ENCODE data around the gene ICOS. TPM values are rescaled to one million over a fixed set of nuclear protein-coding genes. Genes with fewer than 3 reads are reported as not detected.

Gene ICOS
- total and polyA plus RNA-seq, 2 donors (not counting 3 experiments of a cell fraction or from before 2014, with no cell fraction given) = not detected

- no peak for DNase-seq (ENCODE audit: low read depth, low spot score)
Observed at GRCh38 chr2:203908797-203909185, 27.8 kb upstream of the ICOS start.

GRCh38 chr2:203909261-203909967 lies 27.1 kb upstream of the ICOS start:
- H3K27me3 ChIP-seq (ENCODE audit: control insufficient read depth in 2 of 2, insufficient read depth in 2 of 2, low read length in 2 of 2) = no peaks in the 10 kb centered on the region
- H3K4me1 ChIP-seq (ENCODE audit: control insufficient read depth, extremely low read depth, insufficient read depth, low read length) = peaks cover 8% of the 10 kb centered on the region
- CTCF ChIA-PET = interaction anchor here (0.5 to 2.4 kb wide), 39 partner anchors 9 to 1337 kb away, joined by 3 to 50 read pairs (median 3); partner anchors contain the start of gene ICA1L
- no peaks in the 10 kb centered on the region for H3K9me3 ChIP-seq (replicated peaks; ENCODE audit: control insufficient read depth, insufficient read depth, low read length)
- DNase-seq (ENCODE audit: low read depth, low spot score) (peak; percentile 74), FAIRE-seq (peak; percentile 82)
- H3K9me1 ChIP-seq (replicated peaks; ENCODE audit: control insufficient read depth, extremely low read depth, insufficient read depth, low read length) = no peaks in the 10 kb centered on the region
- H3K4me3 ChIP-seq (replicated peaks in 1 of 3; ENCODE audit: insufficient read depth in 1 of 3, low read depth in 1 of 3, low read length in 3 of 3) = peak overlapping the region in 1 of 3 experiments; percentile 47
- intact Hi-C loops (cut with micrococcal nuclease) (loop anchor here (1.0 to 5.0 kb wide), 7 partner anchors 94 to 1335 kb away; partner anchors contain the start of gene ICA1L), dilution Hi-C loops (cut with MboI; ENCODE audit: extremely low pct_ligation_motif_present, low sequenced_read_pairs) (no loop called here)
- H2AFZ ChIP-seq (ENCODE audit: low read depth, low read length) = peak overlapping the region; percentile 44
- H3K79me2 ChIP-seq (ENCODE audit: control insufficient read depth, insufficient read depth, low read length) = no peaks in the 10 kb centered on the region
- no peak overlapping the region for H3K27ac ChIP-seq (ENCODE audit: insufficient read depth, low read depth, low read length)
- peak overlapping the region; percentile 62 for H3K4me2 ChIP-seq (ENCODE audit: insufficient read depth, low read length)
- H3K9ac ChIP-seq (replicated peaks; ENCODE audit: extremely low read depth, insufficient read depth, low read length) = no peak overlapping the region
- POLR2A ChIA-PET = interaction anchor here (0.5 to 0.6 kb wide), 2 partner anchors 375 to 1098 kb away, joined by 3 to 5 read pairs; no protein-coding TSS in a partner anchor
- no peaks in the 10 kb centered on the region for H4K20me1 ChIP-seq (replicated peaks; ENCODE audit: control insufficient read depth, extremely low read depth, insufficient read depth, low read length)
- BruUV-seq (replicated peaks) = no TSS peak
- TF ChIP-seq FOS (IDR thresholded peaks at IDR 0.05; ENCODE audit: borderline replicate concordance, insufficient read depth, low read length) = no peak
- TF ChIP-seq POLR2A (IDR thresholded peaks at IDR 0.05; ENCODE audit: low read depth, low read length) = no peak
- no peak for TF ChIP-seq POLR2AphosphoS5 (IDR thresholded peaks at IDR 0.05; ENCODE audit: insufficient read depth, low read depth, low read length)
- TF ChIP-seq GATA2 (IDR thresholded peaks at IDR 0.05; ENCODE audit: insufficient read depth, insufficient read length, low read depth, low read length) = no peak
- peak; percentile 57 to 59 for TF ChIP-seq CTCF (IDR thresholded peaks at IDR 0.05; ENCODE audit: extremely low read depth in 1 of 2, insufficient read depth in 1 of 2, low read depth in 1 of 2, low read length in 2 of 2)
- TF ChIP-seq, protein P1, sequence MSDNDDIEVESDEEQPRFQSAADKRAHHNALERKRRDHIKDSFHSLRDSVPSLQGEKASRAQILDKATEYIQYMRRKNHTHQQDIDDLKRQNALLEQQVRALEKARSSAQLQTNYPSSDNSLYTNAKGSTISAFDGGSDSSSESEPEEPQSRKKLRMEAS (IDR thresholded peaks at IDR 0.05; ENCODE audit: insufficient read depth, insufficient read length) = no peak
- TF ChIP-seq JUN (IDR thresholded peaks at IDR 0.05; ENCODE audit: borderline replicate concordance, insufficient read depth, insufficient read length, low read depth) = no peak
- no peak for TF ChIP-seq MYC (IDR thresholded peaks at IDR 0.05; ENCODE audit: low read depth, low read length)
- TF ChIP-seq EZH2 (IDR thresholded peaks at IDR 0.05; ENCODE audit: borderline replicate concordance, low read depth, low read length, severe bottlenecking) = no peak
- no peaks in the 10 kb centered on the region for H3K36me3 ChIP-seq (ENCODE audit: control insufficient read depth in 2 of 2, extremely low read depth in 1 of 2, insufficient read depth in 2 of 2, low read length in 2 of 2)

More at GRCh38 chr2:203908797-203909185, 27.8 kb upstream of the ICOS start:
- Histone ChIP-seq H3K4me1 (ENCODE audit: control insufficient read depth, extremely low read depth, insufficient read depth, low read length) (peaks cover 8% of the 10 kb centered on the region), H3K9ac (replicated peaks; ENCODE audit: extremely low read depth, insufficient read depth, low read length) (no peak overlapping the region), H3K4me3 (replicated peaks in 1 of 3; ENCODE audit: insufficient read depth in 1 of 3, low read depth in 1 of 3, low read length in 3 of 3) (no peak overlapping the region), H3K9me3 (replicated peaks; ENCODE audit: control insufficient read depth, insufficient read depth, low read length) (no peaks in the 10 kb centered on the region), H3K36me3 (ENCODE audit: control insufficient read depth in 2 of 2, extremely low read depth in 1 of 2, insufficient read depth in 2 of 2, low read length in 2 of 2) (no peaks in the 10 kb centered on the region), H3K79me2 (ENCODE audit: control insufficient read depth, insufficient read depth, low read length) (no peaks in the 10 kb centered on the region), H4K20me1 (replicated peaks; ENCODE audit: control insufficient read depth, extremely low read depth, insufficient read depth, low read length) (no peaks in the 10 kb centered on the region), H3K4me2 (ENCODE audit: insufficient read depth, low read length) (peak overlapping the region; percentile 62), H3K9me1 (replicated peaks; ENCODE audit: control insufficient read depth, extremely low read depth, insufficient read depth, low read length) (no peaks in the 10 kb centered on the region), H2AFZ (ENCODE audit: low read depth, low read length) (peak overlapping the region; percentile 44), H3K27me3 (ENCODE audit: control insufficient read depth in 2 of 2, insufficient read depth in 2 of 2, low read length in 2 of 2) (no peaks in the 10 kb centered on the region), H3K27ac (ENCODE audit: insufficient read depth, low read depth, low read length) (no peak overlapping the region)
- dilution Hi-C loops (cut with MboI; ENCODE audit: extremely low pct_ligation_motif_present, low sequenced_read_pairs) = no loop called here
- no peak for TF ChIP-seq MYC (IDR thresholded peaks at IDR 0.05; ENCODE audit: low read depth, low read length)
- BruUV-seq (replicated peaks) = no TSS peak
- ChIA-PET CTCF (interaction anchor here (0.8 to 2.4 kb wide), 15 partner anchors 9 to 1336 kb away, joined by 3 to 50 read pairs (median 6); no protein-coding TSS in a partner anchor), POLR2A (no interaction called here)
- intact Hi-C loops (cut with micrococcal nuclease) = loop anchor here (1.0 to 5.0 kb wide), 7 partner anchors 93 to 1334 kb away; partner anchors contain the start of gene ICA1L
- no peak for FAIRE-seq
